ENCODE results near the gene TELO2. TPM values are rescaled to one million over a fixed set of nuclear protein-coding genes. Genes with fewer than 3 reads are reported as not detected.

TELO2 gene
- total RNA-seq, 4 donors from 2014 or later, result 34.5 to 105 (median 82.4) TPM

- Histone ChIP-seq H3K9me3 (no peaks in the 10 kb centered on the region), H3K36me3 (no peaks in the 10 kb centered on the region), H3K4me3 (no peak overlapping the region), H3K4me1 (peaks cover 0 to 36% (median 0%) of the 10 kb centered on the region in 4 donors), H3K27ac (peak overlapping the region in 3 of 4 donors; percentile 35 to 70 (median 52)), H3K27me3 (no peaks in the 10 kb centered on the region)
- TF ChIP-seq CTCF (IDR thresholded peaks at IDR 0.05), result no peak
- no peak for TF ChIP-seq POLR2A (IDR thresholded peaks at IDR 0.05)
- peak in 1 of 3 donors; percentile 25 for DNase-seq
Measured at GRCh38 chr16:1470481-1471251, 22.5 kb upstream of the TELO2 start.

GRCh38 chr16:1471569-1472194 lies 21.5 kb upstream of the TELO2 start:
- peak overlapping the region in 2 of 4 donors; percentile 35 to 70 for H3K27ac ChIP-seq
- TF ChIP-seq POLR2A (IDR thresholded peaks at IDR 0.05), result no peak
- TF ChIP-seq CTCF (IDR thresholded peaks at IDR 0.05), result no peak
- H3K27me3 ChIP-seq, result no peaks in the 10 kb centered on the region
- no peak for DNase-seq
- peaks cover 0 to 38% (median 0%) of the 10 kb centered on the region in 4 donors for H3K4me1 ChIP-seq
- no peak overlapping the region for H3K4me3 ChIP-seq
- H3K9me3 ChIP-seq, result no peaks in the 10 kb centered on the region
- no peaks in the 10 kb centered on the region for H3K36me3 ChIP-seq

- H3K4me1 ChIP-seq, result peaks cover 0 to 38% (median 0%) of the 10 kb centered on the region in 4 donors
- DNase-seq, result no peak
- no peak overlapping the region for H3K27ac ChIP-seq
- TF ChIP-seq CTCF (IDR thresholded peaks at IDR 0.05), result no peak
- TF ChIP-seq POLR2A (IDR thresholded peaks at IDR 0.05), result no peak
- no peaks in the 10 kb centered on the region for H3K27me3 ChIP-seq
- H3K9me3 ChIP-seq, result no peaks in the 10 kb centered on the region
- no peak overlapping the region for H3K4me3 ChIP-seq
- no peaks in the 10 kb centered on the region for H3K36me3 ChIP-seq
Measured at GRCh38 chr16:1472974-1473373, 20.2 kb upstream of the TELO2 start.

GRCh38 chr16:1474082-1474795 lies 18.9 kb upstream of the TELO2 start:
- Histone ChIP-seq H3K4me1 (peaks cover 0 to 38% (median 0%) of the 10 kb centered on the region in 4 donors), H3K27me3 (no peaks in the 10 kb centered on the region), H3K9me3 (no peaks in the 10 kb centered on the region), H3K27ac (peak overlapping the region; percentile 89 to 98 (median 93)), H3K36me3 (no peaks in the 10 kb centered on the region), H3K4me3 (peak overlapping the region; percentile 91 to 100 (median 98))
- no peak for DNase-seq
- TF ChIP-seq CTCF (IDR thresholded peaks at IDR 0.05) (no peak), POLR2A (IDR thresholded peaks at IDR 0.05) (no peak)

GRCh38 chr16:1474796-1475551 lies 18.2 kb upstream of the TELO2 start, which contains the start of gene CLCN7:
Gene CLCN7 (minus strand): TSS chr16:1475028. CDS start chr16:1474974, 54 bp downstream.
- peak; percentile 90 to 97 (median 96) for DNase-seq
- no peaks in the 10 kb centered on the region for H3K27me3 ChIP-seq
- H3K36me3 ChIP-seq, result no peaks in the 10 kb centered on the region
- H3K4me3 ChIP-seq, result peak within 1 kb of the TSS; percentile 91 to 100 (median 98)
- TF ChIP-seq CTCF (IDR thresholded peaks at IDR 0.05), result peak in 1 of 6 experiments; percentile 12
- TF ChIP-seq POLR2A (IDR thresholded peaks at IDR 0.05), result peak; percentile 82 to 92
- peak within 1 kb of the TSS; percentile 89 to 98 (median 93) for H3K27ac ChIP-seq
- H3K4me1 ChIP-seq, result peaks cover 0 to 35% (median 0%) of the 10 kb centered on the region in 4 donors
- no peaks in the 10 kb centered on the region for H3K9me3 ChIP-seq

All from Peyer's patch (tissue), 4 donors.